Neural progenitor cell (in vitro differentiated cells): Measurements from ENCODE around the gene EHBP1. TPM values are rescaled to one million over a fixed set of nuclear protein-coding genes. Genes with fewer than 3 reads are reported as not detected.

Source experiments
- DNase-seq: peaks from one replicate; pipeline ENCODE4 v3.0.0-alpha.2; 2016; ENCODE audit warnings: low spot score
- H2AFZ ChIP-seq: fragments of 200-600 bp; sonication (generic); replicated peaks from 2 replicates; pipeline ENCODE4 v1.6.1; 2016; ENCODE audit warnings: antibody characterized with exemption
- H3F3A ChIP-seq: fragments of 200-600 bp; sonication (generic); 2 replicates; pipeline ENCODE4 v1.6.1; 2016; ENCODE audit warnings: antibody characterized with exemption, low read depth
- H3K27ac ChIP-seq: fragments of 200-600 bp; sonication (generic); 2 replicates; pipeline ENCODE4 v1.5.1; 2016; ENCODE audit warnings: mild to moderate bottlenecking
- H3K27me3 ChIP-seq: fragments of 200-600 bp; sonication (generic); 2 replicates; pipeline ENCODE4 v1.6.1; 2016; ENCODE audit warnings: mild to moderate bottlenecking, moderate library complexity
- H3K36me3 ChIP-seq: fragments of 200-600 bp; sonication (generic); 2 replicates; pipeline ENCODE4 v1.5.1; 2016
- H3K4me1 ChIP-seq: fragments of 200-600 bp; sonication (generic); 2 replicates; pipeline ENCODE4 v1.6.1; 2016; ENCODE audit warnings: mixed run types
- H3K4me2 ChIP-seq: fragments of 200-600 bp; sonication (generic); 2 replicates; pipeline ENCODE4 v1.6.1; 2016
- H3K4me3 ChIP-seq: fragments of 200-600 bp; sonication (generic); 2 replicates; pipeline ENCODE4 v1.5.1; 2016
- H3K79me2 ChIP-seq: fragments of 200-600 bp; sonication (generic); 2 replicates; pipeline ENCODE4 v1.6.1; 2016; ENCODE audit warnings: low read depth
- H3K9ac ChIP-seq: fragments of 200-600 bp; sonication (generic); 2 replicates; pipeline ENCODE4 v1.6.1; 2016
- H3K9me3 ChIP-seq: fragments of 200-600 bp; sonication (generic); 2 replicates; pipeline ENCODE4 v1.5.1; 2016; ENCODE audit warnings: low read depth
- H4K20me1 ChIP-seq: fragments of 200-600 bp; sonication (generic); 2 replicates; pipeline ENCODE4 v1.6.1; 2016; ENCODE audit warnings: low read depth
- H3K27ac Mint-ChIP-seq: 3 replicates; pipeline ENCODE4 v1.8.0; 2021; ENCODE audit warnings: mixed read lengths
- H3K27me3 Mint-ChIP-seq: 2 replicates; pipeline ENCODE4 v1.8.0; 2022; ENCODE audit warnings: low read depth, mild to moderate bottlenecking, inconsistent platforms, moderate library complexity, mixed read lengths; ENCODE audit not compliant: insufficient read depth
- H3K36me3 Mint-ChIP-seq: 3 replicates; pipeline ENCODE4 v1.8.0; 2021; ENCODE audit warnings: mixed read lengths
- H3K4me1 Mint-ChIP-seq: 3 replicates; pipeline ENCODE4 v1.8.0; 2021; ENCODE audit warnings: mixed read lengths
- H3K4me3 Mint-ChIP-seq: 3 replicates; pipeline ENCODE4 v1.8.0; 2021; ENCODE audit warnings: mild to moderate bottlenecking, moderate library complexity, mixed read lengths
- H3K9me3 Mint-ChIP-seq: 3 replicates; pipeline ENCODE4 v1.8.0; 2020; ENCODE audit warnings: mixed read lengths
- EZH2 ChIP-seq: fragments of 200-600 bp; sonication (generic); IDR thresholded peaks from 2 replicates; pipeline ENCODE4 v1.6.1; 2017; ENCODE audit warnings: antibody characterized with exemption, mild to moderate bottlenecking, moderate library complexity
- EZH2phosphoT487 ChIP-seq: fragments of 200-600 bp; sonication (generic); IDR thresholded peaks from 2 replicates; pipeline ENCODE4 v1.6.1; 2017; ENCODE audit warnings: antibody characterized with exemption
- total RNA-seq: library from RNA; depleted of rRNA; stranded (reverse); fragments of >200 nt; gene quantifications from 2 replicates; pipeline ENCODE4 v1.2.3, GENCODE V29; 2015; ENCODE audit warnings: low replicate concordance
- TF ChIP-seq, protein P1 (sequence below): fragments of 200-600 bp; sonication (generic); IDR thresholded peaks from 2 replicates; pipeline ENCODE4 v1.5.1; 2017; ENCODE audit warnings: antibody characterized with exemption, mild to moderate bottlenecking

Gene EHBP1
- total RNA-seq, 1 donor from 2014 or later: 65.8 TPM

- Histone ChIP-seq H3K36me3 (no peaks in the 10 kb centered on the region), H3K79me2 (no peaks in the 10 kb centered on the region), H2AFZ (peak overlapping the region; percentile 40), H3K27me3 (no peaks in the 10 kb centered on the region), H3F3A (no peaks in the 10 kb centered on the region), H3K9me3 (no peaks in the 10 kb centered on the region), H3K4me1 (peaks cover 10% of the 10 kb centered on the region), H3K4me2 (no peak overlapping the region), H3K9ac (no peak overlapping the region), H3K4me3 (no peak overlapping the region), H4K20me1 (no peaks in the 10 kb centered on the region), H3K27ac (no peak overlapping the region)
- TF ChIP-seq EZH2 (no peak), EZH2phosphoT487 (no peak)
- TF ChIP-seq, protein P1, sequence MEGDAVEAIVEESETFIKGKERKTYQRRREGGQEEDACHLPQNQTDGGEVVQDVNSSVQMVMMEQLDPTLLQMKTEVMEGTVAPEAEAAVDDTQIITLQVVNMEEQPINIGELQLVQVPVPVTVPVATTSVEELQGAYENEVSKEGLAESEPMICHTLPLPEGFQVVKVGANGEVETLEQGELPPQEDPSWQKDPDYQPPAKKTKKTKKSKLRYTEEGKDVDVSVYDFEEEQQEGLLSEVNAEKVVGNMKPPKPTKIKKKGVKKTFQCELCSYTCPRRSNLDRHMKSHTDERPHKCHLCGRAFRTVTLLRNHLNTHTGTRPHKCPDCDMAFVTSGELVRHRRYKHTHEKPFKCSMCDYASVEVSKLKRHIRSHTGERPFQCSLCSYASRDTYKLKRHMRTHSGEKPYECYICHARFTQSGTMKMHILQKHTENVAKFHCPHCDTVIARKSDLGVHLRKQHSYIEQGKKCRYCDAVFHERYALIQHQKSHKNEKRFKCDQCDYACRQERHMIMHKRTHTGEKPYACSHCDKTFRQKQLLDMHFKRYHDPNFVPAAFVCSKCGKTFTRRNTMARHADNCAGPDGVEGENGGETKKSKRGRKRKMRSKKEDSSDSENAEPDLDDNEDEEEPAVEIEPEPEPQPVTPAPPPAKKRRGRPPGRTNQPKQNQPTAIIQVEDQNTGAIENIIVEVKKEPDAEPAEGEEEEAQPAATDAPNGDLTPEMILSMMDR: no peak
- no peaks in the 10 kb centered on the region for H3K9me3 Mint-ChIP-seq
- H3K27me3 Mint-ChIP-seq: peaks cover 3% of the 10 kb centered on the region
- H3K27ac Mint-ChIP-seq: no peak overlapping the region
- H3K4me3 Mint-ChIP-seq: no peak overlapping the region
- DNase-seq: no peak
- H3K4me1 Mint-ChIP-seq: peaks cover 31% of the 10 kb centered on the region
- H3K36me3 Mint-ChIP-seq: no peaks in the 10 kb centered on the region
Observed at GRCh38 chr2:62662131-62662530, 43.4 kb upstream of the EHBP1 start.

DNA sequence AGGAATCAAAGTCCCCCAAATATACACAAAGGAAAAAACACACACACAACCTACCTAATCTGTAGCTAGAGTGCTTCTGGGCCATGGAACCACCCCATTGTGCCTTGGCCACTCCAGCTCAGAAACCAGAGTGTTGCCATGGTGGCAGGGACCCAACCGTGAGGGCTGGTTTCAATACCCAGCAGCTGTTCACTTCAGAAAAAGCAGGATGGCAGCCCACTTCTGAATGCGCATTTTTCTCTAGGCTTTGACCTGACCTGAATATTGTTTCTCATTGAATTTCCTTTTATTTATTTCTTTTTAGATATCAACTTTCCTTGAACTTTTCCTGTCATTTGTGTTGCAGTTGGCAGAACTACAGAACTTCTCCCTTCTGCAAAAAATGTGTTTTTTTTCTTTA is 43.0 kb upstream of the EHBP1 start:
- H3F3A ChIP-seq: no peaks in the 10 kb centered on the region
- Mint-ChIP-seq H3K9me3 (no peaks in the 10 kb centered on the region), H3K27me3 (peaks cover 3% of the 10 kb centered on the region), H3K36me3 (no peaks in the 10 kb centered on the region), H3K4me1 (peaks cover 31% of the 10 kb centered on the region), H3K27ac (no peak overlapping the region), H3K4me3 (no peak overlapping the region)
- H3K4me1 ChIP-seq: peaks cover 10% of the 10 kb centered on the region
- H3K9ac ChIP-seq: no peak overlapping the region
- H3K79me2 ChIP-seq: no peaks in the 10 kb centered on the region
- no peak overlapping the region for H3K4me2 ChIP-seq
- H4K20me1 ChIP-seq: no peaks in the 10 kb centered on the region
- H3K36me3 ChIP-seq: no peaks in the 10 kb centered on the region
- no peak overlapping the region for H3K27ac ChIP-seq
- H2AFZ ChIP-seq: peak overlapping the region; percentile 40
- H3K27me3 ChIP-seq: no peaks in the 10 kb centered on the region
- no peak for DNase-seq
- TF ChIP-seq, protein P1: no peak
- TF ChIP-seq EZH2 (no peak), EZH2phosphoT487 (no peak)
- H3K4me3 ChIP-seq: no peak overlapping the region
- no peaks in the 10 kb centered on the region for H3K9me3 ChIP-seq

GRCh38 chr2:62663411-62663810 is 42.1 kb upstream of the EHBP1 start:
- Mint-ChIP-seq H3K4me1 (peaks cover 31% of the 10 kb centered on the region), H3K27ac (no peak overlapping the region), H3K36me3 (no peaks in the 10 kb centered on the region), H3K27me3 (peaks cover 3% of the 10 kb centered on the region), H3K9me3 (no peaks in the 10 kb centered on the region), H3K4me3 (no peak overlapping the region)
- Histone ChIP-seq H3K79me2 (no peaks in the 10 kb centered on the region), H3K4me3 (no peak overlapping the region), H4K20me1 (no peaks in the 10 kb centered on the region), H3K9me3 (no peaks in the 10 kb centered on the region), H3K27me3 (no peaks in the 10 kb centered on the region), H3K9ac (no peak overlapping the region), H3K27ac (no peak overlapping the region), H3K4me1 (peaks cover 10% of the 10 kb centered on the region), H3K36me3 (no peaks in the 10 kb centered on the region), H2AFZ (peak overlapping the region; percentile 19), H3K4me2 (no peak overlapping the region), H3F3A (no peaks in the 10 kb centered on the region)
- no peak for TF ChIP-seq EZH2
- TF ChIP-seq, protein P1: no peak
- TF ChIP-seq EZH2phosphoT487: no peak
- DNase-seq: no peak
